GM20000 (cell line): Measurements from ENCODE around the gene ARID3A.

Experiments used
- DNase-seq: peaks from one replicate; pipeline ENCODE4 v3.0.0; 2012; ENCODE audit warnings: low spot score
- CTCF ChIP-seq: IDR thresholded peaks from 2 replicates; pipeline ENCODE4 v1.5.1; 2012; ENCODE audit warnings: mild to moderate bottlenecking, control low read depth; ENCODE audit errors: extremely low read depth, missing control alignments

The ARID3A gene

GRCh38 chr19:1000095-1000494 lies 74.3 kb downstream of the ARID3A start, which contains the start of gene GRIN3B:
Gene GRIN3B (plus strand): TSS chr19:1000419. CDS start chr19:1000438, 19 bp downstream.
- TF ChIP-seq CTCF: peak; percentile 32
- DNase-seq: peak; percentile 89

- no peak for DNase-seq
- no peak for TF ChIP-seq CTCF
Measured at GRCh38 chr19:1000591-1001537, 75.0 kb downstream of the ARID3A start.

GRCh38 chr19:1001538-1002166 lies 75.8 kb downstream of the ARID3A start:
- peak; percentile 93 for DNase-seq
- TF ChIP-seq CTCF: peak; percentile 94

GRCh38 chr19:1002600-1002999 lies 76.8 kb downstream of the ARID3A start:
- TF ChIP-seq CTCF: no peak
- DNase-seq: no peak

GRCh38 chr19:1003283-1003682 lies 77.4 kb downstream of the ARID3A start:
- TF ChIP-seq CTCF: no peak
- DNase-seq: no peak

GRCh38 chr19:1004204-1004802 lies 78.5 kb downstream of the ARID3A start:
- DNase-seq: no peak
- no peak for TF ChIP-seq CTCF
